ENCODE data around the gene IFT88.

DNA sequence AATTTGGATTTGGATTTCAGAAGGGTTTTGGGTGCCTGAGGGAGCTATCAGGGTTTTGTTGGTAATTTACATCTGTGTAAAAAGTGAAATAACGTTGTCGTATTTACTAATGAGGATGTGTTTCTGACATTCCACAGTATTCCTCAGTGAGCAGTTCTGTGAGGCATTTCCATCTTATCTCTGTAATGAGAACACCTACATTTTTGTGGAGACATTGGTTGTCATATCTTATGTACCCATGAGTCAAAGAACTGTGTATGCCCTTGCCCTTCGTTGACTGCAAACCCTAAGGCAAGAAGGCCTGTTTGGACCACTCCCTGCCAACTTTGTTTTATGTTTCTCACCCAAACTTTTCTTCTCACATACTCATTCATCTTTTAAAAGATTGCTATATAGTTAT lies 122.3 kb downstream of the IFT88 start:
- TF ChIP-seq, protein P1, sequence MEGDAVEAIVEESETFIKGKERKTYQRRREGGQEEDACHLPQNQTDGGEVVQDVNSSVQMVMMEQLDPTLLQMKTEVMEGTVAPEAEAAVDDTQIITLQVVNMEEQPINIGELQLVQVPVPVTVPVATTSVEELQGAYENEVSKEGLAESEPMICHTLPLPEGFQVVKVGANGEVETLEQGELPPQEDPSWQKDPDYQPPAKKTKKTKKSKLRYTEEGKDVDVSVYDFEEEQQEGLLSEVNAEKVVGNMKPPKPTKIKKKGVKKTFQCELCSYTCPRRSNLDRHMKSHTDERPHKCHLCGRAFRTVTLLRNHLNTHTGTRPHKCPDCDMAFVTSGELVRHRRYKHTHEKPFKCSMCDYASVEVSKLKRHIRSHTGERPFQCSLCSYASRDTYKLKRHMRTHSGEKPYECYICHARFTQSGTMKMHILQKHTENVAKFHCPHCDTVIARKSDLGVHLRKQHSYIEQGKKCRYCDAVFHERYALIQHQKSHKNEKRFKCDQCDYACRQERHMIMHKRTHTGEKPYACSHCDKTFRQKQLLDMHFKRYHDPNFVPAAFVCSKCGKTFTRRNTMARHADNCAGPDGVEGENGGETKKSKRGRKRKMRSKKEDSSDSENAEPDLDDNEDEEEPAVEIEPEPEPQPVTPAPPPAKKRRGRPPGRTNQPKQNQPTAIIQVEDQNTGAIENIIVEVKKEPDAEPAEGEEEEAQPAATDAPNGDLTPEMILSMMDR (conservative IDR thresholded peaks at IDR 0.05; ENCODE audit: low read depth, low read length): no peak
- TF ChIP-seq EZH2 (IDR thresholded peaks at IDR 0.05; ENCODE audit: low read length, unreplicated experiment) (no peak), EZH2phosphoT487 (IDR thresholded peaks at IDR 0.05; ENCODE audit: borderline replicate concordance, low read length) (no peak)
